WTC11 (cell line): Measurements from ENCODE around the gene SFXN1. TPM values are rescaled to one million over a fixed set of nuclear protein-coding genes. Genes with fewer than 3 reads are reported as not detected.

Source experiments
- ATAC-seq: fragments of 200-7000 bp; cut with Tn5 transposase; 2 replicates; pipeline ENCODE4 v1.10.0; 2021; ENCODE audit warnings: mild to moderate bottlenecking, moderate library complexity
- CTCF ChIA-PET: fragments of 300-600 bp; sonication (Branson Sonifier 250); formaldehyde crosslinking; loops from one replicate; lab custom pipeline; 2021; ENCODE audit warnings: antibody characterized with exemption; lab: Charles Lee
- POLR2A ChIA-PET: fragments of 350-600 bp; sonication (Branson Sonifier 250); formaldehyde crosslinking; loops from one replicate; lab custom pipeline; 2021; ENCODE audit warnings: antibody characterized with exemption; lab: Charles Lee
- DNase-seq: peaks from one replicate; pipeline ENCODE4 v3.0.0; 2021; ENCODE audit warnings: low spot score
- H3K27ac Mint-ChIP-seq: 2 replicates; pipeline ENCODE4 v1.8.0; 2021; ENCODE audit warnings: mixed read lengths
- H3K27me3 Mint-ChIP-seq: 2 replicates; pipeline ENCODE4 v1.8.0; 2021; ENCODE audit warnings: low read depth, mild to moderate bottlenecking, moderate library complexity, mixed read lengths
- H3K36me3 Mint-ChIP-seq: 2 replicates; pipeline ENCODE4 v1.8.0; 2021; ENCODE audit warnings: mixed read lengths
- H3K4me1 Mint-ChIP-seq: 2 replicates; pipeline ENCODE4 v1.8.0; 2022; ENCODE audit warnings: mixed read lengths
- H3K4me3 Mint-ChIP-seq: 2 replicates; pipeline ENCODE4 v1.8.0; 2021; ENCODE audit warnings: mild to moderate bottlenecking, moderate library complexity, mixed read lengths
- H3K9me3 Mint-ChIP-seq: 2 replicates; pipeline ENCODE4 v1.8.0; 2021; ENCODE audit warnings: mixed read lengths
- ATF6 ChIP-seq: sonication (generic); formaldehyde crosslinking; IDR thresholded peaks from 2 replicates; pipeline ENCODE4 v1.8.1; 2023; ENCODE audit warnings: mild to moderate bottlenecking, missing genetic modification reagents
- EMX1 ChIP-seq: fragments of 250-450 bp; sonication (Bioruptor Pico); IDR thresholded peaks from 2 replicates; pipeline ENCODE4 v1.8.0; 2021; ENCODE audit warnings: mild to moderate bottlenecking
- FOXK1 ChIP-seq: sonication (generic); formaldehyde crosslinking; IDR thresholded peaks from 2 replicates; pipeline ENCODE4 v1.8.0; 2022; ENCODE audit warnings: mild to moderate bottlenecking, moderate library complexity, missing genetic modification reagents
- GTF2I ChIP-seq: fragments of 250-450 bp; sonication (Bioruptor Pico); conservative IDR thresholded peaks from 2 replicates; pipeline ENCODE4 v1.4.0; 2021; ENCODE audit warnings: mild to moderate bottlenecking
- HMGA2 ChIP-seq: fragments of 250-450 bp; sonication (Bioruptor Pico); IDR thresholded peaks from 2 replicates; pipeline ENCODE4 v1.4.0; 2021; ENCODE audit warnings: mild to moderate bottlenecking, moderate library complexity
- IRF2 ChIP-seq: sonication (generic); formaldehyde crosslinking; IDR thresholded peaks from 2 replicates; pipeline ENCODE4 v1.8.0; 2022; ENCODE audit warnings: low read depth, missing genetic modification reagents, borderline replicate concordance
- JAZF1 ChIP-seq: fragments of 250-450 bp; sonication (Bioruptor Pico); IDR thresholded peaks from 2 replicates; pipeline ENCODE4 v1.9.0; 2021; ENCODE audit warnings: moderate library complexity, mild to moderate bottlenecking, inconsistent platforms
- JUN ChIP-seq: sonication (generic); formaldehyde crosslinking; IDR thresholded peaks from 2 replicates; pipeline ENCODE4 v1.8.0; 2023; ENCODE audit warnings: mild to moderate bottlenecking, missing genetic modification reagents
- KAT7 ChIP-seq: sonication (generic); formaldehyde crosslinking; IDR thresholded peaks from 2 replicates; pipeline ENCODE4 v1.8.1; 2023; ENCODE audit warnings: missing genetic modification reagents, mild to moderate bottlenecking, borderline replicate concordance
- MAX ChIP-seq: sonication (generic); formaldehyde crosslinking; IDR thresholded peaks from 2 replicates; pipeline ENCODE4 v1.8.0; 2022; ENCODE audit warnings: mild to moderate bottlenecking, missing genetic modification reagents
- MXD4 ChIP-seq: fragments of 250-450 bp; sonication (Bioruptor Pico); IDR thresholded peaks from 2 replicates; pipeline ENCODE4 v1.8.0; 2021; ENCODE audit warnings: mild to moderate bottlenecking, moderate library complexity, borderline replicate concordance
- NR2C2 ChIP-seq: sonication (generic); formaldehyde crosslinking; IDR thresholded peaks from 2 replicates; pipeline ENCODE4 v1.8.0; 2022; ENCODE audit warnings: mild to moderate bottlenecking, missing genetic modification reagents
- OVOL2 ChIP-seq: fragments of 250-450 bp; sonication (Bioruptor Pico); IDR thresholded peaks from 2 replicates; pipeline ENCODE4 v1.9.0; 2021; ENCODE audit warnings: mild to moderate bottlenecking, borderline replicate concordance
- PRRX2 ChIP-seq: fragments of 250-450 bp; sonication (Bioruptor Pico); IDR thresholded peaks from 2 replicates; pipeline ENCODE4 v1.8.0; 2021; ENCODE audit warnings: mild to moderate bottlenecking
- RELA ChIP-seq: sonication (generic); formaldehyde crosslinking; IDR thresholded peaks from 2 replicates; pipeline ENCODE4 v1.8.1; 2022; ENCODE audit warnings: missing genetic modification reagents, mild to moderate bottlenecking, borderline replicate concordance
- RORB ChIP-seq: fragments of 250-450 bp; sonication (Bioruptor Pico); IDR thresholded peaks from 2 replicates; pipeline ENCODE4 v1.9.0; 2021; ENCODE audit warnings: mild to moderate bottlenecking
- SMAD3 ChIP-seq: sonication (generic); formaldehyde crosslinking; IDR thresholded peaks from 2 replicates; pipeline ENCODE4 v1.8.0; 2022; ENCODE audit warnings: missing genetic modification reagents, mild to moderate bottlenecking, borderline replicate concordance
- SMAD4 ChIP-seq: sonication (generic); formaldehyde crosslinking; IDR thresholded peaks from 2 replicates; pipeline ENCODE4 v1.8.0; 2022; ENCODE audit warnings: mild to moderate bottlenecking, missing genetic modification reagents
- TCF7 ChIP-seq: sonication (generic); formaldehyde crosslinking; IDR thresholded peaks from 2 replicates; pipeline ENCODE4 v1.8.0; 2022; ENCODE audit warnings: mild to moderate bottlenecking, low read depth, missing genetic modification reagents, moderate library complexity
- ZBTB43 ChIP-seq: sonication (generic); formaldehyde crosslinking; IDR thresholded peaks from 2 replicates; pipeline ENCODE4 v1.8.1; 2023; ENCODE audit warnings: mild to moderate bottlenecking, missing genetic modification reagents
- ZNF138 ChIP-seq: sonication (generic); formaldehyde crosslinking; conservative IDR thresholded peaks from 2 replicates; pipeline ENCODE4 v1.8.1; 2022; ENCODE audit warnings: mild to moderate bottlenecking, moderate library complexity, missing genetic modification reagents
- ZNF263 ChIP-seq: sonication (generic); formaldehyde crosslinking; IDR thresholded peaks from 2 replicates; pipeline ENCODE4 v1.8.1; 2022; ENCODE audit warnings: low read depth, mild to moderate bottlenecking, moderate library complexity, missing genetic modification reagents
- ZNF532 ChIP-seq: fragments of 250-450 bp; sonication (Bioruptor Pico); IDR thresholded peaks from 2 replicates; pipeline ENCODE4 v1.9.0; 2021; ENCODE audit warnings: mild to moderate bottlenecking, borderline replicate concordance
- ZSCAN18 ChIP-seq: fragments of 250-450 bp; sonication (Bioruptor Pico); IDR thresholded peaks from 2 replicates; pipeline ENCODE4 v2.1.2; 2022; ENCODE audit warnings: mild to moderate bottlenecking, moderate library complexity
- total RNA-seq: library from RNA; stranded (reverse); gene quantifications from 3 replicates; pipeline ENCODE4 v1.2.3, GENCODE V29; 2021

The SFXN1 gene
- total RNA-seq, 1 experiment from 2014 or later, result 82.9 TPM

GRCh38 chr5:175493726-175494125, 15.4 kb downstream of the SFXN1 start:
- no peak for DNase-seq
- ATAC-seq, result no peak
- POLR2A ChIA-PET, result no interaction called here
- CTCF ChIA-PET, result interaction anchor here (1.0 kb wide), 1 partner anchor 40 kb away, joined by 3 read pairs; no protein-coding TSS in a partner anchor
- no peaks in the 10 kb centered on the region for H3K27me3 Mint-ChIP-seq
- TF ChIP-seq MAX (CRISPR knock-in tag) (no peak), ZSCAN18 (CRISPR knock-in tag) (no peak), ZNF263 (CRISPR knock-in tag) (no peak), GTF2I (CRISPR knock-in tag) (no peak), MXD4 (CRISPR knock-in tag) (no peak), EMX1 (CRISPR knock-in tag) (no peak), RELA (CRISPR knock-in tag) (no peak), ATF6 (no peak), RORB (no peak), HMGA2 (CRISPR knock-in tag) (no peak), TCF7 (CRISPR knock-in tag) (no peak), JUN (CRISPR knock-in tag) (no peak), PRRX2 (CRISPR knock-in tag) (no peak), SMAD4 (CRISPR knock-in tag) (no peak), JAZF1 (CRISPR knock-in tag) (no peak), NR2C2 (CRISPR knock-in tag) (no peak), FOXK1 (no peak)
- TF ChIP-seq, all 79 proteins: peak for 0
- Mint-ChIP-seq H3K36me3 (peaks cover 48% of the 10 kb centered on the region), H3K27ac (no peak overlapping the region), H3K9me3 (no peaks in the 10 kb centered on the region), H3K4me3 (no peak overlapping the region), H3K4me1 (peaks cover 11% of the 10 kb centered on the region)

- H3K4me1 Mint-ChIP-seq, result peaks cover 13% of the 10 kb centered on the region
- ATAC-seq (no peak), DNase-seq (no peak)
- ChIA-PET CTCF (interaction anchor here (1.0 kb wide), 1 partner anchor 39 kb away, joined by 3 read pairs; no protein-coding TSS in a partner anchor), POLR2A (interaction anchor here (0.7 kb wide), 2 partner anchors 108 to 865 kb away, joined by 3 to 4 read pairs; no protein-coding TSS in a partner anchor)
- H3K4me3 Mint-ChIP-seq, result no peak overlapping the region
- H3K9me3 Mint-ChIP-seq, result no peaks in the 10 kb centered on the region
- H3K36me3 Mint-ChIP-seq, result peaks cover 53% of the 10 kb centered on the region
- H3K27ac Mint-ChIP-seq, result no peak overlapping the region
- no peaks in the 10 kb centered on the region for H3K27me3 Mint-ChIP-seq
- TF ChIP-seq KAT7 (CRISPR knock-in tag), result no peak
- no peak for TF ChIP-seq ZNF532 (CRISPR knock-in tag)
- no peak for TF ChIP-seq OVOL2 (CRISPR knock-in tag)
- TF ChIP-seq ZBTB43 (CRISPR knock-in tag), result no peak
- no peak for TF ChIP-seq SMAD3 (CRISPR knock-in tag)
- TF ChIP-seq ATF6, result no peak
- no peak for TF ChIP-seq IRF2 (CRISPR knock-in tag)
- TF ChIP-seq GTF2I (CRISPR knock-in tag), result no peak
- no peak for TF ChIP-seq RORB
- no peak for TF ChIP-seq ZNF138
These were observed 16.2 kb downstream of the SFXN1 start for GRCh38 chr5:175494264-175495183.
